GM13976 (cell line): ENCODE results near the gene PRLR.

Source experiments
- DNase-seq: peaks from one replicate; pipeline ENCODE4 v3.0.0; 2012; ENCODE audit warnings: low spot score
- CTCF ChIP-seq: IDR thresholded peaks from 2 replicates; pipeline ENCODE4 v1.5.1; 2012; ENCODE audit warnings: borderline replicate concordance, mild to moderate bottlenecking; ENCODE audit not compliant: insufficient read depth; ENCODE audit errors: extremely low read depth, missing control alignments, control extremely low read depth
- in situ Hi-C: fragments of 300-500 bp; cut with MboI; formaldehyde crosslinking; loops from one replicate; pipeline ENCODE4 v1.12.0; 2022; ENCODE audit warnings: low sequenced_read_pairs, mixed read lengths, inconsistent platforms; ENCODE audit not compliant: unreplicated experiment

Gene PRLR

GRCh38 chr5:35161652-35162273, 68.5 kb downstream of the PRLR start:
- no peak for TF ChIP-seq CTCF

GRCh38 chr5:35160486-35161116, 69.7 kb downstream of the PRLR start:
- in situ Hi-C loops = no loop called here
- no peak for TF ChIP-seq CTCF
- DNase-seq = no peak

More at GRCh38 chr5:35161652-35162273, 68.5 kb downstream of the PRLR start:
- no peak for DNase-seq
- in situ Hi-C loops = no loop called here

GRCh38 chr5:35159370-35159742, 70.9 kb downstream of the PRLR start:
- in situ Hi-C loops = no loop called here
- no peak for TF ChIP-seq CTCF
- DNase-seq = no peak

- no peak for TF ChIP-seq CTCF
- no peak for DNase-seq
Measured at GRCh38 chr5:35158622-35159369, 71.5 kb downstream of the PRLR start.

GRCh38 chr5:35158204-35158603, 72.1 kb downstream of the PRLR start:
- in situ Hi-C loops = no loop called here
- no peak for TF ChIP-seq CTCF
- no peak for DNase-seq

More at GRCh38 chr5:35158622-35159369, 71.5 kb downstream of the PRLR start:
- in situ Hi-C loops = no loop called here

GRCh38 chr5:35153375-35153932, 76.8 kb downstream of the PRLR start:
- in situ Hi-C loops = no loop called here
- no peak for TF ChIP-seq CTCF
- no peak for DNase-seq
